ENCODE measurements around the gene LRRC45.

LRRC45 gene

GRCh38 chr17:82023447-82024241 is 539 bp downstream of the LRRC45 start (continued):
- TF ChIP-seq ZBTB21 (tag by site-specific recombination; IDR thresholded peaks at IDR 0.05) (no peak), ZNF146 (tag by site-specific recombination; IDR thresholded peaks at IDR 0.05) (no peak), PBX3 (CRISPR knock-in tag; IDR thresholded peaks at IDR 0.05) (0 out of 2 replicates have a peak, but pooled peaks have one; percentile 40)

GRCh38 chr17:82024859-82025258 is 1.8 kb downstream of the LRRC45 start:
- H3K4me3 ChIP-seq (ENCODE audit: low read depth, low read length): no peak overlapping the region
- TF ChIP-seq GLIS1 (tag by site-specific recombination; IDR thresholded peaks at IDR 0.05): no peak
- TF ChIP-seq ZNF785 (tag by site-specific recombination; IDR thresholded peaks at IDR 0.05): no peak
- TF ChIP-seq ZNF555 (tag by site-specific recombination; conservative IDR thresholded peaks at IDR 0.05): no peak
- TF ChIP-seq ZNF404 (tag by site-specific recombination; IDR thresholded peaks at IDR 0.05): no peak
- no peak for TF ChIP-seq ZNF473 (tag by site-specific recombination; IDR thresholded peaks at IDR 0.05)
- TF ChIP-seq ZBTB10 (tag by site-specific recombination; IDR thresholded peaks at IDR 0.05): no peak
- TF ChIP-seq ZNF146 (tag by site-specific recombination; IDR thresholded peaks at IDR 0.05): no peak
- no peak for TF ChIP-seq ZNF18 (tag by site-specific recombination; IDR thresholded peaks at IDR 0.05)
- no peak for TF ChIP-seq ZNF658 (tag by site-specific recombination; IDR thresholded peaks at IDR 0.05)
- no peak for TF ChIP-seq ZNF394 (tag by site-specific recombination; IDR thresholded peaks at IDR 0.05; ENCODE audit: borderline replicate concordance)
- no peak for TF ChIP-seq ZNF214 (tag by site-specific recombination; IDR thresholded peaks at IDR 0.05; ENCODE audit: borderline replicate concordance)
- peak; percentile 11; the same call in 1 of the 2 replicates for TF ChIP-seq PBX3 (CRISPR knock-in tag; IDR thresholded peaks at IDR 0.05)
- TF ChIP-seq GLIS2 (tag by site-specific recombination; IDR thresholded peaks at IDR 0.05): 0 out of 2 replicates have a peak, but pooled peaks have one; percentile 8
- no peak for TF ChIP-seq ZNF629 (tag by site-specific recombination; IDR thresholded peaks at IDR 0.05)
- TF ChIP-seq ZNF292 (tag by site-specific recombination; IDR thresholded peaks at IDR 0.05; ENCODE audit: borderline replicate concordance, low read depth): no peak
- peaks cover 11% of the 10 kb centered on the region for H3K4me1 ChIP-seq (ENCODE audit: control insufficient read depth, insufficient read depth, low read length)
- peaks cover 0 to 57% of the 10 kb centered on the region in 2 experiments; a peak in 2 of 3 replicates for H3K36me3 ChIP-seq (ENCODE audit: control insufficient read depth in 2 of 2, insufficient read depth in 1 of 2, low read length in 2 of 2)
- no peak overlapping the region for H3K27ac ChIP-seq (ENCODE audit: extremely low read depth, low read depth, low read length)
- POLR2A ChIA-PET: interaction anchor here (1.1 kb wide), 1 partner anchor 196 kb away, joined by 3 read pairs; no protein-coding TSS in a partner anchor
- CTCF ChIA-PET: interaction anchor here (0.6 to 1.2 kb wide), 3 partner anchors 65 to 129 kb away, joined by 3 to 6 read pairs (median 4); no protein-coding TSS in a partner anchor
- H3K9me3 ChIP-seq (ENCODE audit: control insufficient read depth, insufficient read depth, low read depth, low read length): no peaks in the 10 kb centered on the region

All from HEK293 (cell line).